Natural killer cell treated with Interleukin-12 subunit alpha and Interleukin-12 subunit beta and Interleukin-15 and Interleukin-18, amount 100 ng/mL, for 72 hours (primary cell): ENCODE results near the gene DNAH9. TPM values are rescaled to one million over a fixed set of nuclear protein-coding genes. Genes with fewer than 3 reads are reported as not detected.
"Not testable (repeated sequence)": the region's sequence is repeated elsewhere in the genome, so short reads cannot be mapped to it uniquely, and the experiment has no call there.

Experiments
- ATAC-seq, 2 donors: fragments of 150-1000 bp; cut with Tn5 transposase in 1 of 2; sonication (Bioruptor Pico), chemical (Tn5 transposase) in 1 of 2; 2 replicates each; pipeline ENCODE4 v1.10.0; 2021
- DNase-seq: peaks from one replicate; pipeline ENCODE4 v3.0.0; 2022; ENCODE audit warnings: low spot score
- H3K27ac Mint-ChIP-seq, 2 donors: 1 replicate in 1 of 2; 2 replicates in 1 of 2; pipeline ENCODE4 v1.8.0; 2022; ENCODE audit warnings: mixed read lengths in 2 of 2, mild to moderate bottlenecking in 1 of 2, moderate library complexity in 1 of 2
- H3K27me3 Mint-ChIP-seq, 2 donors: 1 replicate in 1 of 2; 2 replicates in 1 of 2; pipeline ENCODE4 v1.8.0; 2022; ENCODE audit warnings: mixed read lengths in 2 of 2
- H3K36me3 Mint-ChIP-seq: one replicate; pipeline ENCODE4 v1.8.0; 2022; ENCODE audit warnings: mixed read lengths
- H3K4me1 Mint-ChIP-seq, 2 donors: 1 replicate in 1 of 2; 2 replicates in 1 of 2; pipeline ENCODE4 v1.8.0; 2022; ENCODE audit warnings: low read depth in 2 of 2, mixed read lengths in 2 of 2, mild to moderate bottlenecking in 1 of 2
- H3K4me3 Mint-ChIP-seq: one replicate; pipeline ENCODE4 v1.8.0; 2022; ENCODE audit warnings: mixed read lengths
- H3K9me3 Mint-ChIP-seq: 2 replicates; pipeline ENCODE4 v1.8.0; 2022; ENCODE audit warnings: mixed read lengths
- total RNA-seq, 2 donors: library from RNA; stranded (reverse); gene quantifications; one replicate each; pipeline ENCODE4 v1.2.3, GENCODE V29; 2022

DNAH9 gene
- total RNA-seq, 2 donors from 2014 or later: not detected

DNA sequence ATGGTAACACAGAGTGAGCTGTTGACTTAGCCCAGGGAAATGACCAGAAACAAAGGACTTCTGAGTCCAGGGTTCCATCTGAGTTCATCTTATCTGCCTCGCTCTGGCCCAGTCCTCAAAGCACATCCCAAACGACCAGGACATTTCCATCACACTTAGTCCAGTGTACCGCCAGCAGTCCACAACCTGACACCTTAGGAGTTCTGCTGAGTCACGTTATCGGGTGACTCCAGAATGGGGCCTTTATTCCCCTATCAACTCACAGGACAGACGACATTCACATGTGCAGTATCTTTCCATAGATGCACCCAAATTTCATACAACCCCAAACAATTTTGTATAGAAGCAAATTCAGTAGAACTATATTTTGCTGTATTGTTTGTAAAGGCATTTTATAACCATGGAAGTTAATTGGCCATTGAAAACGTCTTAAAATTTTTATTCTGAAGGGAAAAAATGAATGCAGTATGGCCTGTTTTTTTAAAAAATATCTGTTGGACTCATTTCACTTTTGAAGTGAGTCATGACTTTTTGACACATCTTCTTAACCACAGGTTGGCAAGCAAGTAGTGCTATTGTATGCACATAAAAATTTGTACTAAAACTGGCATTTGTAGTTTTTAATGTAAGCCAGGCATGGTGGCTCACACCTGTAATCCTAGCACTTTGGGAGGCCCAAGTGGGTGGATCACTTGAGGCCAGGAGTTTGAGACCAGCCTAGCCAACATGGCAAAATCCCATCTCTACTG is 352.7 kb downstream of the DNAH9 start:
- no peak for DNase-seq
- H3K36me3 Mint-ChIP-seq: peaks cover 12% of the 10 kb centered on the region
- no peaks in the 10 kb centered on the region for H3K9me3 Mint-ChIP-seq

DNA sequence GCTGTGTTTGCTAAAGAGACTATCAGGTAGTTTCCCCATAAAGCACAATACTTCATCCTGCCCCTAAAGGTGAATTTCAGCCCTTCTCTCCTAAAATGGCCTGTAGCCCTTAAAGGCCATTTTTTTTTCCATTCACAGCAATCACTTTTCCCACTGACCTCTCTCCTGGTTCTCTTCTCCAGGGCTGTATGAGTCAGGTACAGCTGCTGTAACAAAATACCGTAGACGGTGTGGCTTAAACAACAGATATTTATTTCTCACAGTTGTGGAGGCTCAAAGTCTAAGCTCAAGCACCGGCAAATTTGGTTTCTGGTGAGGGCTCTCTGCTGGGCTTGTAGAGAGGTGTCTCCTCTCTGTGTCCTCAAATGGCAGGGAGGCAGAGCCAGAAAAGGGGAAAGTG is 354.3 kb downstream of the DNAH9 start:
- no peak for DNase-seq
- Mint-ChIP-seq H3K36me3 (peaks cover 17% of the 10 kb centered on the region), H3K4me1 (no peaks in the 10 kb centered on the region), H3K9me3 (peaks cover 4% of the 10 kb centered on the region), H3K4me3 (no peak overlapping the region), H3K27ac (no peak overlapping the region), H3K27me3 (no peaks in the 10 kb centered on the region)
- no peak for ATAC-seq

More for the DNA sequence above, 352.7 kb downstream of the DNAH9 start:
- H3K27ac Mint-ChIP-seq: no peak overlapping the region
- no peak for ATAC-seq
- no peaks in the 10 kb centered on the region for H3K4me1 Mint-ChIP-seq
- no peak overlapping the region for H3K4me3 Mint-ChIP-seq
- no peaks in the 10 kb centered on the region for H3K27me3 Mint-ChIP-seq

DNA sequence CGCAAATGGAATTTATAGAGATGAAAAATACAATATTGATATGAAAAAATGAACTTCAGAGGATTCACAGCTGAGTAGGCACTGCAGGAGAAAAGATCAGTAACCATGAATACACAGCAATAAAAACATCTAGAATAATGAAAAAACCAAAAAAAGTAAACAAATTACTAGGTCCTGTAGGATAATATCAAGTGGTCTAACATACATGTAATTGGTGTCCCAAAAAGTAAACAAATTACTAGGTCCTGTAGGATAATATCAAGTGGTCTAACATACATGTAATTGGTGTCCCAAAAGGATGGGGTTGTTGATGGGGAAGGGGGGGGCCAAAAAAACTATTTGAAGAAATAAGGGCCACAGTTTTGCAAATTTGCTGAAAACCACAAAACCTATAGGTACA is 355.7 kb downstream of the DNAH9 start:
- Mint-ChIP-seq H3K4me3 (no peak overlapping the region), H3K27ac (no peak overlapping the region), H3K9me3 (peaks cover 4% of the 10 kb centered on the region), H3K27me3 (no peaks in the 10 kb centered on the region), H3K36me3 (peaks cover 22% of the 10 kb centered on the region), H3K4me1 (no peaks in the 10 kb centered on the region)
- ATAC-seq: no peak
- no peak for DNase-seq

DNA sequence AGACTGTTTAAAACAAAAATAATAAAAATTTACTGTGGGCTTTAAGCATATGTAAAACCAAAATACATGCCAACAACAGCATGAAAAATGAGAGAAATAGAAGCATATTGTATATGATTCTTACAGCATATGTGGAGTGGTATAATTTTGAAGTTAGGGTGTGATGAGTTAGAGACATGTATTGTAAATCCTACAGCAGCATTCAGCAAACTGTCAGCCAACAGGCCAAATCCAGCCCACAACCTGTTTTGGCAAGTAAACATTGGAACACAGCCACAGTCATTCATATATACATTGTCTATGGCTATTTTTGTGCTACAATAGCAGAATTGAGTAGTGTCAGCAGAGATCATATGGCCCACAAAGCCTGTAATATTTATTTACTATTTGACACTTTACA is 356.7 kb downstream of the DNAH9 start:
- ATAC-seq (no peak), DNase-seq (no peak)
- no peak overlapping the region for H3K4me3 Mint-ChIP-seq
- H3K4me1 Mint-ChIP-seq: no peaks in the 10 kb centered on the region
- no peaks in the 10 kb centered on the region for H3K27me3 Mint-ChIP-seq
- peaks cover 22% of the 10 kb centered on the region for H3K36me3 Mint-ChIP-seq
- peaks cover 4% of the 10 kb centered on the region for H3K9me3 Mint-ChIP-seq
- H3K27ac Mint-ChIP-seq: no peak overlapping the region

DNA sequence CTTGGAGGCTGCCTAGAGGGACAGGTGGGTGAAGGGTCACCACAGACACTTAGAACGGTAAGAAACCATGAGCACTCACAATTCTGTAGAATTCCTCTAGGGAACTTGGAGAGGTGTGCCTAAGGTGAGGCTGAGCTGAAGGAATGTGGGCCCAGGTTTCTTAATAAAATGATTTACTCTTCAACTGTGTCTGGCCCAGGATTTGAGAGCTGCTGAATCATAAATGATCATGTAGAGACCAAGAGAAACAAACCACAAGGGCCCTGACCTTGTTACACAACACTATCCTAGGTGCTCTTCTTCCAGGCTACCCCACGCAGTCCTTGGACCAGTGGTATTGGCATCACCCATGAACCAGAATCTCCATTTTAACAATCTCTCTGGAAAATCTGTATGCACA is 371.3 kb downstream of the DNAH9 start:
- no peak overlapping the region for H3K4me3 Mint-ChIP-seq
- ATAC-seq (no peak), DNase-seq (no peak)
- H3K27ac Mint-ChIP-seq: no peak overlapping the region
- peaks cover 35% of the 10 kb centered on the region for H3K36me3 Mint-ChIP-seq
- H3K9me3 Mint-ChIP-seq: peaks cover 23% of the 10 kb centered on the region
- no peaks in the 10 kb centered on the region for H3K27me3 Mint-ChIP-seq
- H3K4me1 Mint-ChIP-seq: peaks cover 0 to 2% of the 10 kb centered on the region in 2 donors

DNA sequence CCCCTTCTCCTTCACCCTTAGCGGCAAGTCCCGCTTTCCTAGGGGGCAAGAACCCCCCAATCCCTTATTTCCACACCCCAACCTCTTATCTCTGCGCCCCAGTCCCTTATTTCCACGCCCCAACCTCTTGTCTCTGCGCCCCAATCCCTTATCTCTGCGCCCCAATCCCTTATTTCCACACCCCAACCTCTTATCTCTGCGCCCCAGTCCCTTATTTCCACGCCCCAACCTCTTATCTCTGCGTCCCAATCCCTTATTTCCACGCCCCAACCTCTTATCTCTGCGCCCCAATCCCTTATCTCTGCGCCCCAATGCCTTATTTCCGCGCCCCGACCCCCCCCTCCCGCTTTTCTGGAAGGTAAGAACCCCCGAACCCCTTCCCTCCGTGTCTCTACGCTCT is 374.5 kb downstream of the DNAH9 start:
- peaks cover 26% of the 10 kb centered on the region for H3K36me3 Mint-ChIP-seq
- H3K9me3 Mint-ChIP-seq, H3K4me3 Mint-ChIP-seq, DNase-seq, H3K4me1 Mint-ChIP-seq, H3K27ac Mint-ChIP-seq, H3K27me3 Mint-ChIP-seq, ATAC-seq: not testable (repeated sequence)

DNA sequence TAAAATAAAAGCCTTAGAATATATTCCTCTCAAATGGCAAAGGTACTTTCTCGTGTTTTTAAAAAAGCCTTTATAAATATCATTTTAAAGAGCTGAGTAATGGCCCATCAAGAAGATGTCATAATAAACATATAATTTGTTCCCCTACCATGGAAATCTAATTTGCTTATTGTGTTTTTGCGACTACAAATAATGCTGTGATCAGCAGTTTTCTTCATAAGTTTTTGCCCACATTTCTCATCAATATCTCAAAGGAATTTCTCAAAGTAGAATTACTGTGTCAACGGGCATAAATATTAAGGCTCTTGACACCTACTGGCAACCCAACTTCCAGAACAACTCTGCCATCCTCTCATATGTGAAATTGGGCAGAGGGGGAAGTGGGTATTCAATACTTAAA is 381.5 kb downstream of the DNAH9 start:
- Mint-ChIP-seq H3K27ac (no peak overlapping the region), H3K27me3 (no peaks in the 10 kb centered on the region), H3K36me3 (peaks cover 37% of the 10 kb centered on the region), H3K9me3 (no peaks in the 10 kb centered on the region), H3K4me3 (no peak overlapping the region), H3K4me1 (peaks cover 5 to 6% of the 10 kb centered on the region in 2 donors)
- ATAC-seq (no peak), DNase-seq (no peak)

DNA sequence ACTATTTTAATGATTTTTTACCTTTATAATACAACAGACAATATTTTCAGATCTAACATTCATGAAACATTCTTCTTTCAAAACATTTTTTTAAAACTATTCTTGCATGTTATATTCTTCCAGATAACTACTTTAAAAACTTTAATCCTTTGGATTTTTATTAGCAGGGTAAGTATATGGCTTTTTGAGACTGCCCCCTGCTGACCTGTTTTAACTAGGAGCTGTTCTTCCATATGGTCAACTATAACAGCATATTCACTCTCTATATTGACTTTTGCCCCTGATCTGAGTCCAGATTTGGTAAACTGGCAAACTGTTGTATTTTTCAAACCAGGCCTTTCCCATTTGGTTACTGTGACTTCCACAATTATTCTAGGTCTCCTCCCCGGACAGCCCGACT is 382.5 kb downstream of the DNAH9 start:
- H3K4me1 Mint-ChIP-seq: peaks cover 0 to 4% of the 10 kb centered on the region in 2 donors
- H3K27me3 Mint-ChIP-seq: no peaks in the 10 kb centered on the region
- no peak for DNase-seq
- H3K4me3 Mint-ChIP-seq: no peak overlapping the region
- peaks cover 30% of the 10 kb centered on the region for H3K36me3 Mint-ChIP-seq
- no peak for ATAC-seq
- H3K27ac Mint-ChIP-seq: no peak overlapping the region
- H3K9me3 Mint-ChIP-seq: no peaks in the 10 kb centered on the region

DNA sequence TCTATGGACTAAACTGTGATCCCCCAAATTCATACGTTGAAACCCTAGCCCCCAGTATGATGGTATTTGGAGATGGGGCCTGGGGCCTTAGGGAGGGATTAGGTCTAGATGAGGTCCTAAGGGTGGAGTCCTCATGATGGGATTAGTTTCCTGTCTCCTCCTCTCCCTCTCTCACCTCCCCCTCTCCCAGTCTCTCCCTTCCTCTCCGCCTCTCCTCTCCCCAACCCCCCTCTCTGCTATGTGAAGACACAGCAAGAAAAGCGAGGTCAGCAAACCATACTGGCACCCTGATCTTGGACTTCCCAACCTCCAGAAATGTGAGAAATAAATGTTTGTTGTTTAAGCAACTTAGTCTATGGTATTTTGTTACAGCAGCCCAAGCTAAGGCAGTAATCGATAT is 383.6 kb downstream of the DNAH9 start:
- no peak overlapping the region for H3K27ac Mint-ChIP-seq
- H3K9me3 Mint-ChIP-seq: no peaks in the 10 kb centered on the region
- peaks cover 28% of the 10 kb centered on the region for H3K36me3 Mint-ChIP-seq
- no peaks in the 10 kb centered on the region for H3K27me3 Mint-ChIP-seq
- H3K4me1 Mint-ChIP-seq: no peaks in the 10 kb centered on the region
- H3K4me3 Mint-ChIP-seq: no peak overlapping the region
- no peak for ATAC-seq
- DNase-seq: no peak

DNA sequence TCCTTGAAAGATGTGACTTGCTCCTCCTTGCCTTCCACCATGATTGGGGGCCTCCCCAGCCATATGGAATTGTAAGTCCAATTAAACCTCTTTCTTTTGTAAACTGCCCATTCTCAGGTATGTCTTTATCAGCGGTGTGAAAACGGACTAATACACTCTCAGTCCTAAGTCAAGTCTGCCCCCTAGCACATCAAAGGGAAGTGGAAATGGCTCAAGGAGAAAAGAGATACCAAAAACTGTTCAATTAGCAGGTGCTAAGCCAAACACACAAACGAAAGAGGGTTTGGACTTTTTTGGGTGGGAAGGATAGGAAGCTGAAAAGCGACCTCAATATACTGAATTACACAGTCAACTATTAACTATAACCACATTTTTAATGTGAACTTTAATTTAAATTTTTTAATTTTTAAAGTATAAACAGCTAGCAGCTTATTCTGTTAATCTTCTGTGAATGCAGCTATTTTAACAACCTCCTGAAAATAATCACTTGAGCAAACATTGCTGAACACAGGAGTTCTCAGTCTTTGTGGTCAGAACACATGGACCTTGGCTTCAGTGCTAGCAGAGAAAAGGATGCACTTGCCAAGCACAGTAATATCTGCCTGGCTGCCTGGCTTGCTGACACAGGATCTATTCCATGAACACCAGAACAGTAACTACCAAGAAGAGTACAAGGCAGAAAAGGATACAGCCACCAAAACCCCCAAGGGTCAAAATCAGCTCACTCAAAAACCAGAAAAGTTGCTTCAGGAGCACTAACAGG is 388.1 kb downstream of the DNAH9 start:
- ATAC-seq (no peak), DNase-seq (no peak)
- H3K27ac Mint-ChIP-seq: no peak overlapping the region
- no peaks in the 10 kb centered on the region for H3K9me3 Mint-ChIP-seq
- H3K36me3 Mint-ChIP-seq: peaks cover 30% of the 10 kb centered on the region
- H3K4me1 Mint-ChIP-seq: peaks cover 0 to 4% of the 10 kb centered on the region in 2 donors
- H3K27me3 Mint-ChIP-seq: no peaks in the 10 kb centered on the region
- H3K4me3 Mint-ChIP-seq: no peak overlapping the region

DNA sequence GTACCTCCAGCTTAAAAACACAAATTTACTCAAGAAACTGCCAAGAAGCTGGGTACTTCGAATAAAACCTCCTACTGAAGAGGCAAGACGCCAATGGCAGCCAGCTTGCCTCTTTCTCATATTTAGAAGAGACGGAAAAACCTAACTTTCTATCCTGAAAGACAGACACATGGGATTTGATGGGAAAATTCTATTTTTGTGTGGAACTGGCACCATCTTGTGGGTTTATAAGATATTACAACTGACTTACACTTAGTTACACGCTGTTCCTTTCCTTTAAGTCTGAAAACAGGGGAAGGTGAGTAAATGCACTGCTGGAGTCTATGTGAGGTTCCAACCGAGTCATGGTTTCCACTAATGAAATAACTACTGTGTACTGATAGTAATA is 388.7 kb downstream of the DNAH9 start:
- Mint-ChIP-seq H3K36me3 (peaks cover 29% of the 10 kb centered on the region), H3K4me1 (peaks cover 0 to 4% of the 10 kb centered on the region in 2 donors), H3K9me3 (no peaks in the 10 kb centered on the region), H3K4me3 (no peak overlapping the region), H3K27me3 (no peaks in the 10 kb centered on the region), H3K27ac (no peak overlapping the region)
- DNase-seq (no peak), ATAC-seq (no peak)

DNA sequence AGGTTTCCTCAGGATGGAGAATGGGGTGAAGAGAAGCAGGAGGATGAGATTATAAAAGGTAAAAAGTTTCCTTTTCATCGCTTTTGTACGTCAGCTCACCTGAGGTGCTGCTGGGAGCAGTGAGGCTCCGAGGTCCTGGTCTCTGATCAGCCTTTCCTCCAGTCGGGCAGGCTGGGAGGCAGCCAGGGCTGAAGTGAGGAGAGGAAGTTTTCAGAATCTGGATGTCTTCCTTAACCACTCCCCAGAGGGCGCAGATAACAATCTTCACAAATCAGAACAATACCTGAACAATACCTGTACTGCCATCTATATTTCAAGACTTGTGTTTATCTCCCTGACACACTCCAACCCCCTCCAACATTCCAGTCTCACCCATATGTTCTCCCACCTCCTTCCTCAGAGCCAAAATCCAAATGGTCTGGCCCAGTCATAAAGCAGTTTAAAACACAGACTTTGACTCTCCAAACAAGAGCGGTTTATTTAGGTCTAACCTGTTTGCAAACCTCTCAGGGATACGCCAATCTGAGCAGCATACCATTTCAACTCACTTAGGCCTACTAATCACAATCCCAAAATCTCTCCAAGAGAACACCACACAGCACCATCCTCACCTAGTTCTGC is 392.2 kb downstream of the DNAH9 start:
- no peaks in the 10 kb centered on the region for H3K9me3 Mint-ChIP-seq
- H3K27ac Mint-ChIP-seq: no peak overlapping the region
- ATAC-seq: no peak
- no peak overlapping the region for H3K4me3 Mint-ChIP-seq
- H3K4me1 Mint-ChIP-seq: peaks cover 0 to 4% of the 10 kb centered on the region in 2 donors
- no peaks in the 10 kb centered on the region for H3K27me3 Mint-ChIP-seq
- H3K36me3 Mint-ChIP-seq: peaks cover 15% of the 10 kb centered on the region
- DNase-seq: no peak

DNA sequence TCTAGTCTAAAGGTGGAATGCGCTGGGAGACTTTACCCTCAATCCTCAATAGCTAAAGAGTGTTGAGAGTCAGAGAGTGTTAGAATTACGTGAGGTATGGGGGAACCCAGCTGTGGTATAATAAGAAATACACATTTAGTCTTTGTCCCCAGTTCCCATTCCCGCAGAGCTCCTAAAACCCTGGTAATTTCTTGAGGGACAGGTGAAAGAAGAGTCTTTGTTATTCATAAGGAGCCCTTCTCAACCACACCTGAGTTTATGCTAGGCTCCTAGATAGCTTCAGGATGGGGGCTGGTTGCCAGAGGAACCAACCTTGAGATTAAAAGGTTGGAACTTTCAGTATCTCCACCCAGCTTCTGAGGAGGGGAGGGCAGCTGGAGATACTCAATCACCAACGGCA is 393.2 kb downstream of the DNAH9 start:
- peaks cover 0 to 4% of the 10 kb centered on the region in 2 donors for H3K4me1 Mint-ChIP-seq
- H3K36me3 Mint-ChIP-seq: peaks cover 15% of the 10 kb centered on the region
- H3K27ac Mint-ChIP-seq: no peak overlapping the region
- ATAC-seq (no peak), DNase-seq (no peak)
- no peak overlapping the region for H3K4me3 Mint-ChIP-seq
- H3K27me3 Mint-ChIP-seq: no peaks in the 10 kb centered on the region
- H3K9me3 Mint-ChIP-seq: no peaks in the 10 kb centered on the region

DNA sequence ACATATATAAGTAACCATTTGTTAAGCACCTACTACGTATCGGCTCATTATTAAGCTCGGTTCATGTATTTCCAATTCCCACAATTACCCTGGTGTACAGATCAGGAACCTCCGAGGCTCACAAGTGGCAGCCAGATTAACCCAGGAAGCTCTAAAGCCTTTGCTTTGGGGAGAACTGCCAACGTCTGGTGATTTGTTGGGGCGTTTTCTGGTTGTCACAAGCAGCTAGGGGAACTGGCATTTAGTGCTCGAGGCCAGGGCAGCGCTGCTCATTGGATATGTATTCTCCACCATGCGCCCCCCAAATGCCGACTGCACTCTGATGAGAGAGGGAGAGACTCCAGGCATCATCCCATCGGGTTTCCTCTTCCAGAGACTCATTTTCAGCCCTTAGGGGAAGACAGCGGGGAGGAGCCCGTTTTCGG is 398.5 kb downstream of the DNAH9 start:
- Mint-ChIP-seq H3K9me3 (peaks cover 3% of the 10 kb centered on the region), H3K27me3 (peaks cover 0 to 7% of the 10 kb centered on the region in 2 donors), H3K4me1 (peaks cover 9 to 10% of the 10 kb centered on the region in 2 donors), H3K27ac (peak overlapping the region; percentile 92 to 95), H3K4me3 (peak overlapping the region; percentile 99), H3K36me3 (no peaks in the 10 kb centered on the region)
- DNase-seq (no peak), ATAC-seq (peak in 1 of 2 donors; percentile 34)
